K562 (cell line): Measurements from ENCODE around the gene CCR6. TPM values are rescaled to one million over a fixed set of nuclear protein-coding genes. Genes with fewer than 3 reads are reported as not detected.

Source experiments
- BDP1 ChIP-seq: IDR thresholded peaks from 3 replicates; pipeline ENCODE4 v1.6.1; 2011; ENCODE audit not compliant: insufficient read length, insufficient read depth
- COPS2 ChIP-seq: fragments of 450-650 bp; conservative IDR thresholded peaks from 2 replicates; pipeline ENCODE4 v1.6.1; 2016; ENCODE audit warnings: mild to moderate bottlenecking, moderate library complexity
- EP400 ChIP-seq: fragments of 450-650 bp; IDR thresholded peaks from 2 replicates; pipeline ENCODE4 v1.6.1; 2017; ENCODE audit warnings: antibody characterized with exemption, mild to moderate bottlenecking, moderate library complexity
- GATA2 ChIP-seq: sonication (generic); formaldehyde crosslinking; IDR thresholded peaks from 2 replicates; pipeline ENCODE4 v1.4.0; 2020; ENCODE audit warnings: mild to moderate bottlenecking, missing genetic modification reagents
- HES1 ChIP-seq: fragments of 450-650 bp; IDR thresholded peaks from 2 replicates; pipeline ENCODE4 v1.6.1; 2016; ENCODE audit warnings: low read depth, mild to moderate bottlenecking, moderate library complexity
- HOXB6 ChIP-seq: fragments of 250-450 bp; sonication (Bioruptor Pico); IDR thresholded peaks from 2 replicates; pipeline ENCODE4 v1.5.1; 2022; ENCODE audit warnings: mild to moderate bottlenecking, borderline replicate concordance
- MAZ ChIP-seq, 2 experiments: fragments of 450-650 bp in 1 of 2; sonication (generic) in 1 of 2; formaldehyde crosslinking; IDR thresholded peaks in 1 of 2; conservative IDR thresholded peaks in 1 of 2; 2 replicates each; pipeline versions ENCODE4 v1.4.0 to v1.5.0; 2020; ENCODE audit warnings: mild to moderate bottlenecking in 1 of 2, missing genetic modification reagents in 1 of 2
- MIER1 ChIP-seq: fragments of 450-650 bp; IDR thresholded peaks from 2 replicates; pipeline ENCODE4 v1.6.1; 2016; ENCODE audit warnings: antibody characterized with exemption, mild to moderate bottlenecking, low read depth
- NCOR1 ChIP-seq: fragments of 450-650 bp; IDR thresholded peaks from 2 replicates; pipeline ENCODE4 v1.6.1; 2016; ENCODE audit warnings: mild to moderate bottlenecking, moderate library complexity
- NR2C1 ChIP-seq, 2 experiments: fragments of 450-650 bp; IDR thresholded peaks; 2 replicates each; pipeline ENCODE4 v1.6.1; 2017; ENCODE audit warnings: mild to moderate bottlenecking in 2 of 2, antibody characterized with exemption in 1 of 2, inconsistent platforms in 1 of 2, missing compliant biosample characterization in 1 of 2, missing genetic modification characterization in 1 of 2
- PHF20 ChIP-seq: fragments of 450-650 bp; IDR thresholded peaks from 2 replicates; pipeline ENCODE4 v1.6.1; 2018; ENCODE audit not compliant: partially characterized antibody
- POLR2A ChIP-seq: fragments of 450-650 bp; conservative IDR thresholded peaks from 2 replicates; pipeline ENCODE4 v1.6.1; 2016
- SLC30A9 ChIP-seq: fragments of 250-450 bp; sonication (Bioruptor Pico); IDR thresholded peaks from 2 replicates; pipeline ENCODE4 v1.8.0; 2022; ENCODE audit warnings: mild to moderate bottlenecking, moderate library complexity
- TAF7 ChIP-seq: fragments of 450-650 bp; IDR thresholded peaks from 2 replicates; pipeline ENCODE4 v1.6.1; 2016; ENCODE audit warnings: missing genetic modification characterization, missing compliant biosample characterization
- ZFP1 ChIP-seq: fragments of 450-650 bp; formaldehyde crosslinking; IDR thresholded peaks from 2 replicates; pipeline ENCODE4 v1.4.0; 2020; ENCODE audit warnings: mild to moderate bottlenecking, mixed read lengths
- ZHX1 ChIP-seq: fragments of 150-350 bp; conservative IDR thresholded peaks from 2 replicates; pipeline ENCODE4 v1.6.1; 2014; ENCODE audit warnings: low read length
- polyA plus RNA-seq, 8 experiments: library from polyadenylated mRNA; depleted of rRNA in 4 of 8; stranded (reverse) in 5 of 8; unstranded in 3 of 8; fragments of >200 nt; fragmentation: Nextera tagmentation in 2 of 8; fragmentation: Illumina TruSeq in 1 of 8; extraction: Ambion mirVana in 2 of 8; extraction: Trizol in 1 of 8; gene quantifications; 2 replicates each; pipeline versions ENCODE4 v1.2.1 to v1.2.3, GENCODE V29; 2011 to 2014; ENCODE audit warnings: inconsistent platforms in 1 of 8, missing spikeins in 1 of 8
- total RNA-seq, 7 experiments: library from RNA; depleted of rRNA in 6 of 7; stranded (reverse); fragments of >200 nt in 6 of 7; fragmentation: Illumina TruSeq in 2 of 7; extraction: Trizol in 2 of 7; gene quantifications; 2 replicates each; pipeline versions ENCODE4 v1.2.1 to v1.2.3, GENCODE V29; 2011 to 2021; ENCODE audit warnings: low replicate concordance in 1 of 7
- TF ChIP-seq, protein P1 (sequence below): fragments of 200-800 bp; sonication (Bioruptor generic); IDR thresholded peaks from 2 replicates; pipeline ENCODE4 v1.6.1; 2016; ENCODE audit warnings: missing genetic modification characterization, missing compliant biosample characterization
- TF ChIP-seq, protein P2 (sequence below): fragments of 450-650 bp; IDR thresholded peaks from 2 replicates; pipeline ENCODE4 v1.6.1; 2018; ENCODE audit warnings: mild to moderate bottlenecking, low read depth; ENCODE audit not compliant: partially characterized antibody

Gene CCR6
- total and polyA plus RNA-seq, 9 of the 15 experiments (the other 6 are each of a cell fraction or from before 2014, with no cell fraction given), result not detected

DNA sequence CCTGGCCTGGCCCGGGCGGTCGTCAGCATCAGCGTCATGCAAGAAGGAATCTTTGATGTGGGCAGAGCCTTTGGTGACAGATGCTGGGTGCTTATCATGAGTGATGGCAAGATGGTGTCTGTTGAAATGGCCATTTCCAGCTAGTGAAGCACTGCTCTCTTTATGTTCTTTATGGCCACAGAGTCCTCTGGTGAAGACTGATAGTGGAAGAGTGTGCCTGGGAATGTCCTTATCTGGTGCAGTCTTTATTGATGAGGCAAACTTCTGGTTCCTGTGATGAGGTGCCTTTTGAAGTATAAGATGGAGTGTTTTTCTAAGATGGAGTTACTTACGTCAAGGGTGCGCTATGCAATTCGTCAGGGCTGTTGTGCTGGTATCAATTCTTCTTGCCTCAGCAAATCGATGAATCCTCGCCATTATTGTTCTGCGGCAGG is 22.6 kb upstream of the CCR6 start (continued):
- TF ChIP-seq, protein P1, sequence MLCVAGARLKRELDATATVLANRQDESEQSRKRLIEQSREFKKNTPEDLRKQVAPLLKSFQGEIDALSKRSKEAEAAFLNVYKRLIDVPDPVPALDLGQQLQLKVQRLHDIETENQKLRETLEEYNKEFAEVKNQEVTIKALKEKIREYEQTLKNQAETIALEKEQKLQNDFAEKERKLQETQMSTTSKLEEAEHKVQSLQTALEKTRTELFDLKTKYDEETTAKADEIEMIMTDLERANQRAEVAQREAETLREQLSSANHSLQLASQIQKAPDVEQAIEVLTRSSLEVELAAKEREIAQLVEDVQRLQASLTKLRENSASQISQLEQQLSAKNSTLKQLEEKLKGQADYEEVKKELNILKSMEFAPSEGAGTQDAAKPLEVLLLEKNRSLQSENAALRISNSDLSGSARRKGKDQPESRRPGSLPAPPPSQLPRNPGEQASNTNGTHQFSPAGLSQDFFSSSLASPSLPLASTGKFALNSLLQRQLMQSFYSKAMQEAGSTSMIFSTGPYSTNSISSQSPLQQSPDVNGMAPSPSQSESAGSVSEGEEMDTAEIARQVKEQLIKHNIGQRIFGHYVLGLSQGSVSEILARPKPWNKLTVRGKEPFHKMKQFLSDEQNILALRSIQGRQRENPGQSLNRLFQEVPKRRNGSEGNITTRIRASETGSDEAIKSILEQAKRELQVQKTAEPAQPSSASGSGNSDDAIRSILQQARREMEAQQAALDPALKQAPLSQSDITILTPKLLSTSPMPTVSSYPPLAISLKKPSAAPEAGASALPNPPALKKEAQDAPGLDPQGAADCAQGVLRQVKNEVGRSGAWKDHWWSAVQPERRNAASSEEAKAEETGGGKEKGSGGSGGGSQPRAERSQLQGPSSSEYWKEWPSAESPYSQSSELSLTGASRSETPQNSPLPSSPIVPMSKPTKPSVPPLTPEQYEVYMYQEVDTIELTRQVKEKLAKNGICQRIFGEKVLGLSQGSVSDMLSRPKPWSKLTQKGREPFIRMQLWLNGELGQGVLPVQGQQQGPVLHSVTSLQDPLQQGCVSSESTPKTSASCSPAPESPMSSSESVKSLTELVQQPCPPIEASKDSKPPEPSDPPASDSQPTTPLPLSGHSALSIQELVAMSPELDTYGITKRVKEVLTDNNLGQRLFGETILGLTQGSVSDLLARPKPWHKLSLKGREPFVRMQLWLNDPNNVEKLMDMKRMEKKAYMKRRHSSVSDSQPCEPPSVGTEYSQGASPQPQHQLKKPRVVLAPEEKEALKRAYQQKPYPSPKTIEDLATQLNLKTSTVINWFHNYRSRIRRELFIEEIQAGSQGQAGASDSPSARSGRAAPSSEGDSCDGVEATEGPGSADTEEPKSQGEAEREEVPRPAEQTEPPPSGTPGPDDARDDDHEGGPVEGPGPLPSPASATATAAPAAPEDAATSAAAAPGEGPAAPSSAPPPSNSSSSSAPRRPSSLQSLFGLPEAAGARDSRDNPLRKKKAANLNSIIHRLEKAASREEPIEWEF (CRISPR knock-in tag), result peak; percentile 34; the same call in 1 of the 2 replicates
- TF ChIP-seq EP400 (no peak), MIER1 (no peak), NCOR1 (peak; percentile 79), TAF7 (tag) (no peak), POLR2A (no peak), GATA2 (CRISPR knock-in tag) (peak; percentile 51; the same call in 1 of the 2 replicates), BDP1 (no peak), HES1 (peak; percentile 85), PHF20 (no peak), ZHX1 (no peak), NR2C1 (IDR thresholded peaks at IDR 0.05) (no peak), NR2C1 (tag; IDR thresholded peaks at IDR 0.05) (peak; percentile 52), COPS2 (no peak), ZFP1 (CRISPR knock-in tag) (no peak), HOXB6 (no peak), SLC30A9 (CRISPR knock-in tag) (no peak), MAZ (CRISPR knock-in tag; conservative IDR thresholded peaks at IDR 0.05 in 1 of 2, IDR thresholded peaks at IDR 0.05 in 1 of 2) (peak in 1 of 2 experiments; percentile 43; a peak in 1 of 4 replicates)
- TF ChIP-seq, protein P2, sequence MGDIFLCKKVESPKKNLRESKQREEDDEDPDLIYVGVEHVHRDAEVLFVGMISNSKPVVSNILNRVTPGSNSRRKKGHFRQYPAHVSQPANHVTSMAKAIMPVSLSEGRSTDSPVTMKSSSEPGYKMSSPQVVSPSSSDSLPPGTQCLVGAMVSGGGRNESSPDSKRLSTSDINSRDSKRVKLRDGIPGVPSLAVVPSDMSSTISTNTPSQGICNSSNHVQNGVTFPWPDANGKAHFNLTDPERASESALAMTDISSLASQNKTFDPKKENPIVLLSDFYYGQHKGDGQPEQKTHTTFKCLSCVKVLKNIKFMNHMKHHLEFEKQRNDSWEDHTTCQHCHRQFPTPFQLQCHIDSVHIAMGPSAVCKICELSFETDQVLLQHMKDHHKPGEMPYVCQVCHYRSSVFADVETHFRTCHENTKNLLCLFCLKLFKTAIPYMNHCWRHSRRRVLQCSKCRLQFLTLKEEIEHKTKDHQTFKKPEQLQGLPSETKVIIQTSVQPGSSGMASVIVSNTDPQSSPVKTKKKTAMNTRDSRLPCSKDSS, result no peak
